Dendritic cell treated with granulocyte-macrophage colony-stimulating factor and Interleukin-4, amounts not matched to agents 40 ng/mL and 50 ng/mL, for 4 days (primary cell): ENCODE data around the gene KDM6B.

Source experiments
- H3K27ac Mint-ChIP-seq: one replicate; pipeline ENCODE4 v1.8.0; 2022; ENCODE audit warnings: mild to moderate bottlenecking, mixed read lengths
- H3K27me3 Mint-ChIP-seq: one replicate; pipeline ENCODE4 v1.8.0; 2022; ENCODE audit warnings: mild to moderate bottlenecking, mixed read lengths
- H3K36me3 Mint-ChIP-seq: one replicate; pipeline ENCODE4 v1.8.0; 2022; ENCODE audit warnings: low read depth, mixed read lengths
- H3K4me1 Mint-ChIP-seq: one replicate; pipeline ENCODE4 v1.8.0; 2022; ENCODE audit warnings: low read depth, mixed read lengths
- H3K4me3 Mint-ChIP-seq: one replicate; pipeline ENCODE4 v1.8.0; 2022; ENCODE audit warnings: mild to moderate bottlenecking, moderate library complexity, mixed read lengths
- H3K9me3 Mint-ChIP-seq: one replicate; pipeline ENCODE4 v1.8.0; 2022; ENCODE audit warnings: mixed read lengths
- intact Hi-C: fragments of 100-400 bp; cut with micrococcal nuclease; formaldehyde crosslinking; loops from one replicate; pipeline ENCODE4 v1.15.0; 2022

The KDM6B gene

DNA sequence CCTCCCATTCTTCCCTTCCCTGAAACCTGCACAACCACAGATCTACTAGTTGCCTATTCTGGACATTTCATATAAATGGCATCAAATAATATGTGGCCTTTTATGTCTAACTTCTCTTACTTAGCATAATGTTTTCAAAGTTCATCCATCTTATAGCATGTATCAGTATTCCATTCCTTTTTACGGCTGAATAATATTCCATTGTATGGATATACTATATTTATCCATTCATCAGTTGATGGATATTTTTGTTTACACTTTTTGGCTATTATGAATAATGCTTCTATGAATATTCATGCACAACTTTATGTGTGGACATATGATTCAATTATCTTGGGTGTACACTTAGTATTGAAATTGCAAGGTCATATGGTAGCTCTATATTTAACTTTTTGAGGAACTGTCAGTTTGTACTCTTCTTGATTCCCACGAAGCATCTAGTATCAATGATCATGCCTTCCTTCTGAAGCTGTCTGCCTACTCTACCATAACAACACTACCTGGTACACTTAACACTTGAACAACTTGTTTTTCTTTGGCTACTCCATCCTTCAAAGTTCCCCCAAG lies 41.9 kb downstream of the KDM6B start:
- no peak overlapping the region for H3K27ac Mint-ChIP-seq

DNA sequence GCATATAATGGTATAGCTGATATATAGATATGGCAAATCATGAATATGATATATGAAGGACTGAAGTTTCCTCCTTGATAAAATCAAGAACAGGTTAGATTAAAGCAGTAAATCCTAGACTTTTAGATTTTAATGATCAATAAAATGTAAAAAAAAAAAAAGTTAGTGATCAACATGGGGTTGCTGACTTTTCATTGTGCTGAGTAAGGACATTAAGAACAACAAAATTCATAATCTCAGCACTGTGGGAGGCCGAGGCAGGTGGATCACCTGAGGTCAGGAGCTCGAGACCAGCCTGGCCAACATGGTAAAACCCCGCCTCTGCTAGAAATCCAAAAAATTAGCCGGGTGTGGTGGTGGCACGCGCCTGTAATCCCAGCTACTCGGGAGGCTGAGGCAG lies 44.2 kb downstream of the KDM6B start:
- H3K36me3 Mint-ChIP-seq: no peaks in the 10 kb centered on the region
- H3K27me3 Mint-ChIP-seq: no peaks in the 10 kb centered on the region
- intact Hi-C loops: no loop called here
- no peaks in the 10 kb centered on the region for H3K9me3 Mint-ChIP-seq
- H3K4me1 Mint-ChIP-seq: peaks cover 26% of the 10 kb centered on the region
- no peak overlapping the region for H3K4me3 Mint-ChIP-seq
- no peak overlapping the region for H3K27ac Mint-ChIP-seq

More for the DNA sequence above, 41.9 kb downstream of the KDM6B start:
- no peaks in the 10 kb centered on the region for H3K9me3 Mint-ChIP-seq
- peaks cover 42% of the 10 kb centered on the region for H3K4me1 Mint-ChIP-seq
- no peak overlapping the region for H3K4me3 Mint-ChIP-seq
- H3K36me3 Mint-ChIP-seq: no peaks in the 10 kb centered on the region
- intact Hi-C loops: no loop called here
- H3K27me3 Mint-ChIP-seq: no peaks in the 10 kb centered on the region

DNA sequence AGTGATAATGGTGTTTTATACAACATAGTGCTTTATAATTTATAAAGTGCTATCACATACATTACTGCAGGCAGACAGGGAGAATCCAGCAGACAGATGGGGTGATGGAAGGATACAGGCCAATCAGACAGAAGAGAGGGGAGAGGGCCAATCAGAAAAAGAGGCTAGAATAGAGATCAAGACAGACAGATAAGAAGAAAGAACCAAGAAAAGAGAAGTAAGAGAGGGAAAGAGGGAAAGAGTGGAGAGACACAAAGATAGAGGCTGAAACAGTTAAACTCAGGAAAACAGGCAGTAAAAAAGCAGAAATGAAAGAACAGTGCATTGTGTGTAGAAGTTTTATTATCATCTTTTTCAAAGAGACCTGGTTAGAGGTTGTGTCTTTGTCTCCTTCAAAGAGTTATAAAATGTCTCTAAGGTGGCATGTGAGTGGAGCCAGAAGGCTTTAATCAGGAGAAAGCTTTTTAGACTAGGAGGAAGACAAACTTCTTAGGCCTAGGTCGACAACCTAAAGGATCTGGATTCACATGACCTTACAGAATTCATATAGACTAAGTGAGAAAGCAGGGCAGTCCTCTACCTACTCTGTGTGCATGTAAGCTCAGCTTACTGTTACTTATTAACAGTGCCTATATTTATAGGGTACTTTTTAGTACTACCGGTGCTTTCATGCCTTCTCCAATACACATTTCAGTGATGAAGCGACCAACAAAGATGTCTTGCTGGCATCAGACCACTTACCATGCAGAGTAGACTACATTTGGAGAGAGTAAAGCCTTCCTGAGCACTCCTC lies 46.3 kb downstream of the KDM6B start:
- intact Hi-C loops: no loop called here
- no peaks in the 10 kb centered on the region for H3K36me3 Mint-ChIP-seq
- H3K27ac Mint-ChIP-seq: no peak overlapping the region

DNA sequence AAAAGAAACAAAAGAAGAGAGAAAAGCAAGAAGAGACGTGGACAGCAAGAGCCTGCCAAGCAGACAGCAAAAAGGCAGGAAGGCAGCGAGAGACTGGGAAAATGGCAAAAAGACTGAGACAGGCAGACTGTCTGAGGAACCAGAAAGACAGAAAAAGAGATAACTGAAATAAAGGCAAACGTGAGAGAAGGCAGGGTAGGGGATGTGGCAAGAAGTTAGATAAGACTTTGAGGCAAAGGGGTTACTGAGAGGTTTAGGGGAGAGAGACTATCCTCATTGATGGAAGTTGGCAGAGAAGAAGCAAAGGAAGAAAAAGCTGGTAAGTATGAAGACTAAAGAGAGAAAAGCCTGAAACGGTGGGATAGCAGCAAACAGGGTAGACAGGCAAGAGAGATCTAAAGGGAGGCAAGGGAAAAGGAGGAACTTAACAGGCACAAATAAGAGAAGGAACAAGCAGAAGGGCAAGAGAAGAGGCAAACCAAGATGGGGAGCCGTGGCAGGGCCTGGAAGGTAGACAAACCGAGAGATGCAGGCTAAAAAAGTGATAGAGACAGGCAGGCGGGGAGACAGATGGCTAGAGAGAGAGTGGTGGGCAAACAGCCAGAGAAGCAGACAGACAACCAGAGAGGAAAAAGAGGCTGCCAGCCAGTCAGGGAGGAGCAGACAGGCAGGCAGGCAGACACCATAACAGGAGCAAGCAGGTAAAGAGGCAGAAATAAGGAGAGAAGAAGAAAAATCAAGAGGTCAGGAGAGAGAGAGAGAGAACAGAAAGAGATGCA lies 47.4 kb downstream of the KDM6B start:
- Mint-ChIP-seq H3K9me3 (no peaks in the 10 kb centered on the region), H3K27me3 (no peaks in the 10 kb centered on the region), H3K27ac (no peak overlapping the region), H3K4me1 (peaks cover 3% of the 10 kb centered on the region), H3K4me3 (no peak overlapping the region), H3K36me3 (peaks cover 6% of the 10 kb centered on the region)
- intact Hi-C loops: no loop called here

More for the DNA sequence above, 46.3 kb downstream of the KDM6B start:
- H3K27me3 Mint-ChIP-seq: no peaks in the 10 kb centered on the region
- no peak overlapping the region for H3K4me3 Mint-ChIP-seq
- no peaks in the 10 kb centered on the region for H3K9me3 Mint-ChIP-seq
- peaks cover 13% of the 10 kb centered on the region for H3K4me1 Mint-ChIP-seq

DNA sequence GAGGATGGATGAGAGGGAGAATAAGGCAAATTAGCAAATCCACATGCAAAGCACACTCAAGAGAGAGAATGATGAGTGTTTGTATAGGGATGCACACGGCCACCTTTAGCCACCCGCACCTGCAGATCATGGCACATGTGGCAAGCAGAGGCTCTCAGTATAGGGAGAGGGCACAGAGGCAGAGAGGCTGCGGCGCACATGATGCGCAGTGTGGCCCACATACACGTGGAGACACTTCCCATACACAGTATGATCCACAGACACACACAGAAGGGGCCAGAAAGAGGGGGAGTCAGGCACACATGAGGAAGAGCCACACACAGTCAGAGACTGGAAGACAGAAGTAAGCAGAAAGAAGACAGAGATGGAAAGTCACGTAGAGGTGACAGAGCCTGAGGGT lies 48.1 kb downstream of the KDM6B start:
- Mint-ChIP-seq H3K4me1 (no peaks in the 10 kb centered on the region), H3K4me3 (no peak overlapping the region), H3K36me3 (peaks cover 6% of the 10 kb centered on the region), H3K27me3 (no peaks in the 10 kb centered on the region), H3K27ac (no peak overlapping the region), H3K9me3 (no peaks in the 10 kb centered on the region)
- intact Hi-C loops: no loop called here

DNA sequence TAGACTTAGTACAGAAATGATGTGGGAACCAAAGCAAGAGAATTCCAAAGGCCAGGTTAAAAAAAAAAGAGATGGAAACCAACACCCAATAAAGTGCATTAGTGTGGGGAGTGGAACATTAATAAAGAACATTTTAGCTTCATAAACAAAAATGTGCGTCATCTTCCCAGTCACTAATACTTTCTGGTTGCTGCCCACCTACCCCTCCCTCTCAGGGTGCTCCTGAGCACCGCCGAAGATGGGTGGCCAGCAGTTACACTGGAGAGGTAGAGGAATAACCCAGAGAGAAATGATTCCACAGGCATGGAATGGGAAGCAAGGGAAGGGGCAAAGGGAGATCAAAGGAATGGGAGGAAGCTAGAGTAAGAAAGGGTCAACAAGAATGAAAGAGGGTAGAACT lies 48.6 kb downstream of the KDM6B start:
- H3K27ac Mint-ChIP-seq: no peak overlapping the region
- H3K4me3 Mint-ChIP-seq: no peak overlapping the region
- no peaks in the 10 kb centered on the region for H3K27me3 Mint-ChIP-seq
- H3K4me1 Mint-ChIP-seq: no peaks in the 10 kb centered on the region
- intact Hi-C loops: no loop called here
- H3K36me3 Mint-ChIP-seq: peaks cover 6% of the 10 kb centered on the region
- H3K9me3 Mint-ChIP-seq: no peaks in the 10 kb centered on the region
